Measurements from ENCODE around the gene PPP6R2.

PPP6R2 gene

GRCh38 chr22:50483977-50484853, 141.1 kb downstream of the PPP6R2 start:
- DNase-seq (ENCODE audit: low read depth in 2 of 2) = no peak

- no peak for DNase-seq (ENCODE audit: low read depth in 2 of 2)
These were observed 142.3 kb downstream of the PPP6R2 start for GRCh38 chr22:50485221-50486131.

- no peak for DNase-seq (ENCODE audit: low read depth in 2 of 2)
These were observed 143.6 kb downstream of the PPP6R2 start, which contains the start of gene MIOX for GRCh38 chr22:50486561-50487289. Gene MIOX (plus strand): TSS chr22:50486859. CDS start chr22:50486898, 39 bp downstream.

GRCh38 chr22:50487290-50488005, 144.3 kb downstream of the PPP6R2 start:
- no peak for DNase-seq (ENCODE audit: low read depth in 2 of 2)

- no peak for DNase-seq (ENCODE audit: low read depth in 2 of 2)
These were observed 145.0 kb downstream of the PPP6R2 start for GRCh38 chr22:50488006-50488677.

- DNase-seq (ENCODE audit: low read depth in 2 of 2) = no peak
These were observed 145.8 kb downstream of the PPP6R2 start for GRCh38 chr22:50488886-50489285.

GRCh38 chr22:50489363-50490243, 146.5 kb downstream of the PPP6R2 start:
- no peak for DNase-seq (ENCODE audit: low read depth in 2 of 2)

- DNase-seq (ENCODE audit: low read depth in 2 of 2) = no peak
These were observed 147.6 kb downstream of the PPP6R2 start for GRCh38 chr22:50490531-50491308.
